Peyer's patch (tissue), 4 donors: ENCODE results near the gene TERT.

Source experiments
- POLR2A ChIP-seq, 2 donors: fragments of 450-650 bp; IDR thresholded peaks; one replicate each; pipeline ENCODE4 v1.5.1; 2017; ENCODE audit warnings: antibody characterized with exemption in 2 of 2, mild to moderate bottlenecking in 2 of 2, moderate library complexity in 2 of 2
- TF ChIP-seq, protein P1 (sequence below), 6 experiments: fragments of 450-650 bp in 4 of 6; fragments of 200-600 bp in 2 of 6; sonication (generic) in 1 of 6; IDR thresholded peaks; one replicate each; pipeline ENCODE4 v1.5.1; 2017 to 2019; ENCODE audit warnings: antibody characterized with exemption in 6 of 6, mild to moderate bottlenecking in 3 of 6, moderate library complexity in 1 of 6

DNA sequence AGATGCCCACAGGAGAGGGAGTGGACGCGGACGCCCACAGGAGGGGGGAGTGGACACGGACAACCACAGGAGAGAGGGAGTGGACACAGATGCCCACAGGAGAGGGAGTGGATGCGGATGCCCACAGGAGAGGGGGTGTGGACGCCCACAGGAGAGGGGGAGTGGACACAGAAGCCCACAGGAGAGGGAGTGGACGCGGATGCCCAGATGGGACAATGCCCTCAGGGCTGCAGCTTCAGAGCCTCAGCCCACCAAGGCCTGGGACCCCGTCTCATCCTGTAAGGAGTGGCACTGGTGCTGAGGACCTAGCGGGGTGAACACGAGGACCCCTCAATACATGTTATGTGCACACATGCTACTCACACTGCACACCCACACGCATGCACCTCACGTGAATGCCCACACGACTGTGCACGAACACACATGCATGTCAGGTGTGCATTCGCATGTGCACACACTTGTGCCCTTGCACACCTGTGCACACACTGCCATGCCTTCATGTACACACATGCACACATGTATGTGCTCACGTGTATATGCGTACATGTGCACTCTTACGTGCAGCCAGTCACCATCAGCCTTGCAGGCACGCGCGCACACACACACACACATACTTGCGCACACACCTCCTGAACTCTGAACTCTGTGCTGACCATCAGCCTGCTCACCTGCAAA, 34.9 kb downstream of the TERT start:
- TF ChIP-seq, protein P1, sequence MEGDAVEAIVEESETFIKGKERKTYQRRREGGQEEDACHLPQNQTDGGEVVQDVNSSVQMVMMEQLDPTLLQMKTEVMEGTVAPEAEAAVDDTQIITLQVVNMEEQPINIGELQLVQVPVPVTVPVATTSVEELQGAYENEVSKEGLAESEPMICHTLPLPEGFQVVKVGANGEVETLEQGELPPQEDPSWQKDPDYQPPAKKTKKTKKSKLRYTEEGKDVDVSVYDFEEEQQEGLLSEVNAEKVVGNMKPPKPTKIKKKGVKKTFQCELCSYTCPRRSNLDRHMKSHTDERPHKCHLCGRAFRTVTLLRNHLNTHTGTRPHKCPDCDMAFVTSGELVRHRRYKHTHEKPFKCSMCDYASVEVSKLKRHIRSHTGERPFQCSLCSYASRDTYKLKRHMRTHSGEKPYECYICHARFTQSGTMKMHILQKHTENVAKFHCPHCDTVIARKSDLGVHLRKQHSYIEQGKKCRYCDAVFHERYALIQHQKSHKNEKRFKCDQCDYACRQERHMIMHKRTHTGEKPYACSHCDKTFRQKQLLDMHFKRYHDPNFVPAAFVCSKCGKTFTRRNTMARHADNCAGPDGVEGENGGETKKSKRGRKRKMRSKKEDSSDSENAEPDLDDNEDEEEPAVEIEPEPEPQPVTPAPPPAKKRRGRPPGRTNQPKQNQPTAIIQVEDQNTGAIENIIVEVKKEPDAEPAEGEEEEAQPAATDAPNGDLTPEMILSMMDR (IDR thresholded peaks at IDR 0.05): no peak
- no peak for TF ChIP-seq POLR2A (IDR thresholded peaks at IDR 0.05)
